DMS53 treated with DMSO at 0.1 percent for 48 hours (cell line): Measurements from ENCODE around the gene PATJ.
"Not testable (repeated sequence)": the region's sequence is repeated elsewhere in the genome, so short reads cannot be mapped to it uniquely, and the experiment has no call there.

Source experiments
- DNase-seq: peaks from one replicate; lab custom pipeline; 2025; ENCODE audit not compliant: unreplicated experiment; lab: John Stamatoyannopoulos, UW

PATJ gene

DNA sequence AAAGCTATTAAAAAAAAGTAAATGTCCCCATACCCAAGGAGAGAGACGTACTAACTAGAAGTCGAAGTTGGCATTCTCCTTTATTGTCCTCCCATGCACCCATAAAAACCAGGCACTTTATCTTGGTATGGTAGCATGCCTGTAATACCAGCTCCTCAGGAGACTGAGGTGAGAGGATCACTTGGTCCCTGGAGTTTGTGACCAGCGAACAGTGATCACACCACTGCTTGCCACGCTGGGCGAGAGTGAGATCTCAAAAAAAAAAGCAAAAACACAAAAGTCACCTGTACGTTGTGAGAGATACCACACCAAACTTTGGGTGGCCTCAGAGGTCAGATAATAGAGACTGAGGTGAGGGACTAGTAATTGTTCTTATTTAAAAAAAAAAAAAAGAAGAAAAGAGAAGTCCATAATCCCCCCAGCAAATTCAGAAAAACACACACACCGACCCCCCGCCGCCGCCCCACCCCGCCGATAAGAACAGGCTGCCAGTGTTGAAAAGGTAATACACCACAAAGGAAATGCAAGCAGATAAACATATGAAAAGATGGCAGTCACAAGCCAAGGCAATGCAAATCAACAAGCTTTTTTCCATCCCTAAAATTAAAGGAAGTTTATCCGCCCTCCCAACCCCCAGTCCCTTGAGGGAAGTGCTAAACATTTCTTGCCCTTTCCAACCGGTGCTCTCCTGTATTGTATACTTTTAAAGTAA, 455.9 kb downstream of the PATJ start:
- no peak for DNase-seq

GRCh38 chr1:62198781-62199125, 456.5 kb downstream of the PATJ start:
- DNase-seq: no peak

DNA sequence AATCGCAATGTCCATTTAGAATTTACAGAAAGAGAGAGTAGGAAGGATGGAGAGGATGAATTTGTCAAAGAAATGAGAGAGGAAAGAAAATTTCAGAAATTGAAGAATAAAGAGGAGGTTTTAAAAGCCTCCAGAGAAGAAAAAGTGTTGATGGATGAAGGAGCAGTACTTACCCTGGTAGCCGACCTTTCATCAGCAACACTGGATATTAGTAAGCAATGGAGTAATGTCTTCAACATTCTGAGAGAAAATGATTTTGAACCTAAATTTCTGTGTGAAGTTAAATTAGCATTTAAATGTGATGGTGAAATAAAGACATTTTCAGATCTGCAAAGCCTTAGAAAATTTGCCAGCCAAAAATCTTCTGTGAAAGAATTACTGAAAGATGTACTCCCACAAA, 464.9 kb downstream of the PATJ start:
- DNase-seq: no peak

- DNase-seq: no peak
Measured at GRCh38 chr1:62208087-62208486, 465.8 kb downstream of the PATJ start.

GRCh38 chr1:62208970-62209369, 466.7 kb downstream of the PATJ start:
- DNase-seq: no peak

GRCh38 chr1:62209931-62210595, 467.8 kb downstream of the PATJ start:
- peak; percentile 55 for DNase-seq

DNA sequence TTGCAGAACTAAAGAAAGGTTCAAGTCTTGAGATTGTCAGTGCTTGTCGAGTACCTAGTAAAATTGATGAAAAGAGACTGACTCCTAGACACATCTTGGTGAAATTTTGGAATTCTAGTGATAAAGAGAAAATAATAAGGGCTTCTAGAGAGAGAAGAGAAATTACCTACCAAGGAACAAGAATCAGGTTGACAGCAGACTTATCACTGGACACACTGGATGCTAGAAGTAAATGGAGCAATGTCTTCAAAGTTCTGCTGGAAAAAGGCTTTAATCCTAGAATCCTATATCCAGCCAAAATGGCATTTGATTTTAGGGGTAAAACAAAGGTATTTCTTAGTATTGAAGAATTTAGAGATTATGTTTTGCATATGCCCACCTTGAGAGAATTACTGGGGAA, 468.7 kb downstream of the PATJ start:
- DNase-seq: peak; percentile 20

- no peak for DNase-seq
Measured at GRCh38 chr1:62212411-62212810, 470.1 kb downstream of the PATJ start.

GRCh38 chr1:62213075-62213914, 471.0 kb downstream of the PATJ start:
- DNase-seq: no peak

- DNase-seq: no peak
Measured at GRCh38 chr1:62218604-62219003, 476.3 kb downstream of the PATJ start.

DNA sequence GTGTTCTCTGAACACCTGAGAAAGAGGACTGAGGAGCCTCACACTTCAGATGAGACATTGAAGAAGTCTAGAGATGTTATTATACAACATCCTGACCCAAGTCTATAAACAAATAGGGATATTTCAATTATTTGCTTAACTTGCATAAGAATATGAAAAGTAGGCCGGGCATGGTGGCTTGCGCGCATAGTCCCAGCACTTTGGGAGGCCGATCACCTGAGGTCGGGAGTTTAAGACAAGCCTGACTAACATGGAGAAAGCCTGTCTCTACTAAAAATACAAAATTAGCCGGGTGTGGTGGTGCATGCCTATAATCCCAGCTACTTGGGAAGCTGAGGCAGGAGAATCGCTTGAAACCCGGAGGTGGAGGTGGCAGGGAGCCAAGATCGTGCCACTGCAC, 478.2 kb downstream of the PATJ start:
- not testable (repeated sequence) for DNase-seq

- DNase-seq: no peak
Measured at GRCh38 chr1:62221171-62221570, 478.9 kb downstream of the PATJ start.

GRCh38 chr1:62222321-62222720, 480.0 kb downstream of the PATJ start:
- DNase-seq: no peak

GRCh38 chr1:62224182-62224581, 481.9 kb downstream of the PATJ start:
- no peak for DNase-seq

DNA sequence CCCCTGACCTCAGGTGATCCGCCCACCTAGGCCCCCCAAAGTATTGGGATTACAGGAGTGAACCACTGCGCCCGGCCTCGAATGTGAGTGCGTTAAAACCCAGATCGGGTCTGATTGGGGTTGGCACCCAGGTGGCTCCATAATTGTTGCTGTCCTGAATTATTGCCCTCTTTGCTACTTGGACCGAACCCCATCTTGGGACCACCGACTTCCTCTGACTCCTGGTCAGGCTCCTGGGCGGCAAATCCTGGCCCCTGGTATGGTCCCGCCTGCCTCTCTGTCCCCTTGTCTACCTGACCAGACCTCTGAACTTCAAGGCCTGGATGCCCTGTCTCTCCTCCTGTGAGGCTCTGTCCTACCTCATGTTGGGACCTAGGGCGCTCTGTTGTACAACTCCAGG, 485.2 kb downstream of the PATJ start:
- no peak for DNase-seq
